ENCODE measurements around the gene BCAS3. TPM values are rescaled to one million over a fixed set of nuclear protein-coding genes. Genes with fewer than 3 reads are reported as not detected.

Gene BCAS3
- total RNA-seq, 2 experiments from 2014 or later: 13.4 to 14.5 TPM

- H3K4me3 ChIP-seq (ENCODE audit: low read depth, low read length, poor library complexity, severe bottlenecking): no peak overlapping the region
- TF ChIP-seq, protein P1, sequence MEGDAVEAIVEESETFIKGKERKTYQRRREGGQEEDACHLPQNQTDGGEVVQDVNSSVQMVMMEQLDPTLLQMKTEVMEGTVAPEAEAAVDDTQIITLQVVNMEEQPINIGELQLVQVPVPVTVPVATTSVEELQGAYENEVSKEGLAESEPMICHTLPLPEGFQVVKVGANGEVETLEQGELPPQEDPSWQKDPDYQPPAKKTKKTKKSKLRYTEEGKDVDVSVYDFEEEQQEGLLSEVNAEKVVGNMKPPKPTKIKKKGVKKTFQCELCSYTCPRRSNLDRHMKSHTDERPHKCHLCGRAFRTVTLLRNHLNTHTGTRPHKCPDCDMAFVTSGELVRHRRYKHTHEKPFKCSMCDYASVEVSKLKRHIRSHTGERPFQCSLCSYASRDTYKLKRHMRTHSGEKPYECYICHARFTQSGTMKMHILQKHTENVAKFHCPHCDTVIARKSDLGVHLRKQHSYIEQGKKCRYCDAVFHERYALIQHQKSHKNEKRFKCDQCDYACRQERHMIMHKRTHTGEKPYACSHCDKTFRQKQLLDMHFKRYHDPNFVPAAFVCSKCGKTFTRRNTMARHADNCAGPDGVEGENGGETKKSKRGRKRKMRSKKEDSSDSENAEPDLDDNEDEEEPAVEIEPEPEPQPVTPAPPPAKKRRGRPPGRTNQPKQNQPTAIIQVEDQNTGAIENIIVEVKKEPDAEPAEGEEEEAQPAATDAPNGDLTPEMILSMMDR (conservative IDR thresholded peaks at IDR 0.05; ENCODE audit: low read length): no peak
- no peak for TF ChIP-seq EZH2phosphoT487 (IDR thresholded peaks at IDR 0.05; ENCODE audit: borderline replicate concordance, low read depth, low read length)
- H2AFZ ChIP-seq (ENCODE audit: low read length): no peak overlapping the region
- ChIA-PET CTCF (ENCODE audit: unreplicated experiment) (no interaction called here), POLR2A (no interaction called here)
- H3K4me2 ChIP-seq (ENCODE audit: low read length): no peak overlapping the region
- no peaks in the 10 kb centered on the region for H3K36me3 ChIP-seq (ENCODE audit: insufficient read depth, low read length)
- intact Hi-C loops (cut with micrococcal nuclease; ENCODE audit: unreplicated experiment): no loop called here
- H3K79me2 ChIP-seq (ENCODE audit: insufficient read depth, low read depth, low read length): no peaks in the 10 kb centered on the region
- DNase-seq (ENCODE audit: low spot score): no peak
- H3K4me1 ChIP-seq (ENCODE audit: insufficient read depth, low read length, poor library complexity, severe bottlenecking): no peaks in the 10 kb centered on the region
- H3K27ac ChIP-seq (ENCODE audit: low read depth, low read length, poor library complexity, severe bottlenecking): no peak overlapping the region
- no peaks in the 10 kb centered on the region for H4K20me1 ChIP-seq (ENCODE audit: insufficient read depth, low read length)
- no peaks in the 10 kb centered on the region for H3K9me3 ChIP-seq (ENCODE audit: low read length)
- no TSS peak for BruUV-seq (replicated peaks)
- no peaks in the 10 kb centered on the region for H3K9me2 ChIP-seq (ENCODE audit: insufficient read depth, low read length)
Measured at GRCh38 chr17:61279476-61280145, 602.0 kb downstream of the BCAS3 start.

DNA sequence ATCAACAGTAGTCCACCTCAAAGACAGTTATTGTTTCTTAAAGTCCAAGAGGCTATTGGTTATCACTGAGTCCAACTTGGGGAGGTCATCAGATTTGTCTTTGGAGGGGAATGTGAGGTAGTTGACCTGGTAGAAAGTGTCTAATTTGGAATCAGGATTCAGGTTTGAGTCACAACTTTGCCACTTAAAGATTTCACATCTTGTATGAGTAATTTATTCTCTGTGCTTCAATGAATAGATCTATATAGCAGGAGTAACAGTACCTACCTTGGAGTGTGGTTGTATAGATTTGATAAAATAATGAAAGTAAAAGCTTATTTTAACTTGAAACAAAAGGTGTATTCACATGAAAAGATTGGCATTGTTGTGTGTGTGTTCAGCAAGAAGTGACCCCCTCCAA, 602.7 kb downstream of the BCAS3 start:
- no peak for DNase-seq (ENCODE audit: low spot score)
- no peak overlapping the region for H3K27ac ChIP-seq (ENCODE audit: low read depth, low read length, poor library complexity, severe bottlenecking)
- CTCF ChIA-PET (ENCODE audit: unreplicated experiment): no interaction called here
- TF ChIP-seq, protein P1 (conservative IDR thresholded peaks at IDR 0.05; ENCODE audit: low read length): no peak
- TF ChIP-seq EZH2phosphoT487 (IDR thresholded peaks at IDR 0.05; ENCODE audit: borderline replicate concordance, low read depth, low read length): no peak
- no peak overlapping the region for H3K4me3 ChIP-seq (ENCODE audit: low read depth, low read length, poor library complexity, severe bottlenecking)
- H3K4me1 ChIP-seq (ENCODE audit: insufficient read depth, low read length, poor library complexity, severe bottlenecking): no peaks in the 10 kb centered on the region
- intact Hi-C loops (cut with micrococcal nuclease; ENCODE audit: unreplicated experiment): no loop called here
- no peaks in the 10 kb centered on the region for H3K9me3 ChIP-seq (ENCODE audit: low read length)
- H2AFZ ChIP-seq (ENCODE audit: low read length): no peak overlapping the region
- POLR2A ChIA-PET: interaction anchor here (0.6 kb wide), 1 partner anchor 1716 kb away, joined by 4 read pairs; no protein-coding TSS in a partner anchor
- no TSS peak for BruUV-seq (replicated peaks)
- no peak overlapping the region for H3K4me2 ChIP-seq (ENCODE audit: low read length)
- H3K36me3 ChIP-seq (ENCODE audit: insufficient read depth, low read length): no peaks in the 10 kb centered on the region
- no peaks in the 10 kb centered on the region for H3K79me2 ChIP-seq (ENCODE audit: insufficient read depth, low read depth, low read length)
- H3K9me2 ChIP-seq (ENCODE audit: insufficient read depth, low read length): no peaks in the 10 kb centered on the region
- no peaks in the 10 kb centered on the region for H4K20me1 ChIP-seq (ENCODE audit: insufficient read depth, low read length)

DNA sequence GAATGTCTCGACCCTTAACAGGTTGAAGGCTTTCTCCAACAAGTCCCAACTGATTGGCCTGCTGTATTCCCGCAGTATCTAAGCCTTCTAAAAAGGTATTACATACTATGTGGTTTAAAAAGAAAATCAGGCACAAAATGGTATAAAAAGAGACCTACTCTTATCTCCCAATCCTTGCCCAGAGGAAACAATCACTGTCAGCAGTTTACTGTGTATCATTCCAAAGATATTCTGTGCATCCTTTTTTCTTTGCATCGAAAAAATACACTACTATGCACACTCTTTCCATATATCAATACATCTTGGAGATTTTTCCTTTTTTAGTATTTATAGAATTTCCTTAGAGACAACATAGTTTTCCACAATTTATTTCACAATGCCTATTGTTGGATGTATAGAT, 603.2 kb downstream of the BCAS3 start:
- ChIA-PET POLR2A (interaction anchor here (0.6 kb wide), 1 partner anchor 1716 kb away, joined by 4 read pairs; no protein-coding TSS in a partner anchor), CTCF (ENCODE audit: unreplicated experiment) (no interaction called here)
- TF ChIP-seq EZH2phosphoT487 (IDR thresholded peaks at IDR 0.05; ENCODE audit: borderline replicate concordance, low read depth, low read length): no peak
- TF ChIP-seq, protein P1 (conservative IDR thresholded peaks at IDR 0.05; ENCODE audit: low read length): no peak
- no TSS peak for BruUV-seq (replicated peaks)
- H4K20me1 ChIP-seq (ENCODE audit: insufficient read depth, low read length): no peaks in the 10 kb centered on the region
- no peak overlapping the region for H3K4me2 ChIP-seq (ENCODE audit: low read length)
- no peaks in the 10 kb centered on the region for H3K9me2 ChIP-seq (ENCODE audit: insufficient read depth, low read length)
- H3K4me3 ChIP-seq (ENCODE audit: low read depth, low read length, poor library complexity, severe bottlenecking): no peak overlapping the region
- H3K9me3 ChIP-seq (ENCODE audit: low read length): no peaks in the 10 kb centered on the region
- H3K79me2 ChIP-seq (ENCODE audit: insufficient read depth, low read depth, low read length): no peaks in the 10 kb centered on the region
- H3K36me3 ChIP-seq (ENCODE audit: insufficient read depth, low read length): no peaks in the 10 kb centered on the region
- no peak overlapping the region for H3K27ac ChIP-seq (ENCODE audit: low read depth, low read length, poor library complexity, severe bottlenecking)
- H3K4me1 ChIP-seq (ENCODE audit: insufficient read depth, low read length, poor library complexity, severe bottlenecking): no peaks in the 10 kb centered on the region
- intact Hi-C loops (cut with micrococcal nuclease; ENCODE audit: unreplicated experiment): no loop called here
- DNase-seq (ENCODE audit: low spot score): no peak
- H2AFZ ChIP-seq (ENCODE audit: low read length): no peak overlapping the region
